K562 (cell line): ENCODE results near the gene GASK1A. TPM values are rescaled to one million over a fixed set of nuclear protein-coding genes. Genes with fewer than 3 reads are reported as not detected.
A peak's percentile ranks its signal among the peaks of the same experiment; 100 is the strongest.

ENCODE experiments used
- CHD2 ChIP-seq: IDR thresholded peaks from 2 replicates; pipeline ENCODE4 v1.6.1; 2011; ENCODE audit warnings: low read depth, low read length
- DDX20 ChIP-seq: fragments of 450-650 bp; IDR thresholded peaks from 2 replicates; pipeline ENCODE4 v1.6.1; 2016; ENCODE audit warnings: missing genetic modification characterization, low read depth, mild to moderate bottlenecking, missing compliant biosample characterization, moderate library complexity
- IRF2 ChIP-seq: sonication (generic); formaldehyde crosslinking; IDR thresholded peaks from 2 replicates; pipeline ENCODE4 v1.8.1; 2022; ENCODE audit warnings: mild to moderate bottlenecking, missing genetic modification reagents
- MAFF ChIP-seq: IDR thresholded peaks from 2 replicates; pipeline ENCODE4 v1.6.1; 2012; ENCODE audit warnings: low read length, improper control_type of control experiment
- MAFG ChIP-seq: fragments of 450-650 bp; conservative IDR thresholded peaks from 2 replicates; pipeline ENCODE4 v1.6.1; 2016; ENCODE audit warnings: missing genetic modification characterization, missing compliant biosample characterization
- POU5F1 ChIP-seq: fragments of 150-350 bp; IDR thresholded peaks from 2 replicates; pipeline ENCODE4 v1.6.1; 2014; ENCODE audit warnings: borderline replicate concordance, low read length, low read depth, mild to moderate bottlenecking; ENCODE audit not compliant: partially characterized antibody
- polyA plus RNA-seq, 8 experiments: library from polyadenylated mRNA; depleted of rRNA in 4 of 8; stranded (reverse) in 5 of 8; unstranded in 3 of 8; fragments of >200 nt; fragmentation: Nextera tagmentation in 2 of 8; fragmentation: Illumina TruSeq in 1 of 8; extraction: Ambion mirVana in 2 of 8; extraction: Trizol in 1 of 8; gene quantifications; 2 replicates each; pipeline versions ENCODE4 v1.2.1 to v1.2.3, GENCODE V29; 2011 to 2014; ENCODE audit warnings: inconsistent platforms in 1 of 8, missing spikeins in 1 of 8
- total RNA-seq, 7 experiments: library from RNA; depleted of rRNA in 6 of 7; stranded (reverse); fragments of >200 nt in 6 of 7; fragmentation: Illumina TruSeq in 2 of 7; extraction: Trizol in 2 of 7; gene quantifications; 2 replicates each; pipeline versions ENCODE4 v1.2.1 to v1.2.3, GENCODE V29; 2011 to 2021; ENCODE audit warnings: low replicate concordance in 1 of 7
- TF ChIP-seq, protein P1 (sequence below): fragments of 250-450 bp; sonication (Bioruptor Pico); IDR thresholded peaks from 2 replicates; pipeline ENCODE4 v1.4.0; 2020
- TF ChIP-seq, protein P2 (sequence below): fragments of 450-650 bp; formaldehyde crosslinking; conservative IDR thresholded peaks from 2 replicates; pipeline ENCODE4 v1.4.0; 2022; ENCODE audit warnings: mild to moderate bottlenecking, missing genetic modification characterization
- TF ChIP-seq, protein P3 (sequence below), 2 experiments: fragments of 450-650 bp; IDR thresholded peaks; 2 replicates each; pipeline ENCODE4 v1.6.1; 2018; ENCODE audit warnings: mild to moderate bottlenecking in 2 of 2, low read depth in 1 of 2; ENCODE audit not compliant: partially characterized antibody in 2 of 2
- TF ChIP-seq, protein P4 (sequence below): fragments of 250-450 bp; sonication (Bioruptor Pico); IDR thresholded peaks from 2 replicates; pipeline ENCODE4 v1.5.0; 2020; ENCODE audit warnings: mild to moderate bottlenecking, borderline replicate concordance

Gene GASK1A
- total and polyA plus RNA-seq, 9 of the 15 experiments (the other 6 are each of a cell fraction or from before 2014, with no cell fraction given) = 0.04 to 0.11 (median 0.05) TPM; not detected in 5

DNA sequence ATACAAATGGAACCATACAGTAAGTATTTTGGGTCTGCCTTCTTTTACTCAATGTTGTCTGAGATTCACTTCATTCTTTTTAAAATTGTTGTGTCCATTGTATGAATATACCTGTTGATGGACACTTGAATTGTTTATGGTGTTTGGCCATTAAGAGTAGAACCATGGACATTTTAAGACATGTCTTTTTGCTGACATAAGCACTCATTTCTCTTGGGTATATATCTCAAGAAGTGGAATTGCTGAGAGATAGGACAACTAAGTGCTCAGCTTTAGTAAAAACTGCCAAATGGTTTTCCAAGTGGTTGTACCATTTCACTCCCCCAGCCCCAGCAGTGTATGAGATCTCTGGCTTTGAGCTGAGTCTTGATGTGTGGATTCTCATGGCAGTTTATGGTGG is 98.6 kb downstream of the GASK1A start (continued):
- TF ChIP-seq, protein P1, sequence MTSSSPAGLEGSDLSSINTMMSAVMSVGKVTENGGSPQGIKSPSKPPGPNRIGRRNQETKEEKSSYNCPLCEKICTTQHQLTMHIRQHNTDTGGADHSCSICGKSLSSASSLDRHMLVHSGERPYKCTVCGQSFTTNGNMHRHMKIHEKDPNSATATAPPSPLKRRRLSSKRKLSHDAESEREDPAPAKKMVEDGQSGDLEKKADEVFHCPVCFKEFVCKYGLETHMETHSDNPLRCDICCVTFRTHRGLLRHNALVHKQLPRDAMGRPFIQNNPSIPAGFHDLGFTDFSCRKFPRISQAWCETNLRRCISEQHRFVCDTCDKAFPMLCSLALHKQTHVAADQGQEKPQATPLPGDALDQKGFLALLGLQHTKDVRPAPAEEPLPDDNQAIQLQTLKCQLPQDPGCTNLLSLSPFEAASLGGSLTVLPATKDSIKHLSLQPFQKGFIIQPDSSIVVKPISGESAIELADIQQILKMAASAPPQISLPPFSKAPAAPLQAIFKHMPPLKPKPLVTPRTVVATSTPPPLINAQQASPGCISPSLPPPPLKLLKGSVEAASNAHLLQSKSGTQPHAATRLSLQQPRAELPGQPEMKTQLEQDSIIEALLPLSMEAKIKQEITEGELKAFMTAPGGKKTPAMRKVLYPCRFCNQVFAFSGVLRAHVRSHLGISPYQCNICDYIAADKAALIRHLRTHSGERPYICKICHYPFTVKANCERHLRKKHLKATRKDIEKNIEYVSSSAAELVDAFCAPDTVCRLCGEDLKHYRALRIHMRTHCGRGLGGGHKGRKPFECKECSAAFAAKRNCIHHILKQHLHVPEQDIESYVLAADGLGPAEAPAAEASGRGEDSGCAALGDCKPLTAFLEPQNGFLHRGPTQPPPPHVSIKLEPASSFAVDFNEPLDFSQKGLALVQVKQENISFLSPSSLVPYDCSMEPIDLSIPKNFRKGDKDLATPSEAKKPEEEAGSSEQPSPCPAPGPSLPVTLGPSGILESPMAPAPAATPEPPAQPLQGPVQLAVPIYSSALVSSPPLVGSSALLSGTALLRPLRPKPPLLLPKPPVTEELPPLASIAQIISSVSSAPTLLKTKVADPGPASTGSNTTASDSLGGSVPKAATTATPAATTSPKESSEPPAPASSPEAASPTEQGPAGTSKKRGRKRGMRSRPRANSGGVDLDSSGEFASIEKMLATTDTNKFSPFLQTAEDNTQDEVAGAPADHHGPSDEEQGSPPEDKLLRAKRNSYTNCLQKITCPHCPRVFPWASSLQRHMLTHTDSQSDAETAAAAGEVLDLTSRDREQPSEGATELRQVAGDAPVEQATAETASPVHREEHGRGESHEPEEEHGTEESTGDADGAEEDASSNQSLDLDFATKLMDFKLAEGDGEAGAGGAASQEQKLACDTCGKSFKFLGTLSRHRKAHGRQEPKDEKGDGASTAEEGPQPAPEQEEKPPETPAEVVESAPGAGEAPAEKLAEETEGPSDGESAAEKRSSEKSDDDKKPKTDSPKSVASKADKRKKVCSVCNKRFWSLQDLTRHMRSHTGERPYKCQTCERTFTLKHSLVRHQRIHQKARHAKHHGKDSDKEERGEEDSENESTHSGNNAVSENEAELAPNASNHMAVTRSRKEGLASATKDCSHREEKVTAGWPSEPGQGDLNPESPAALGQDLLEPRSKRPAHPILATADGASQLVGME (CRISPR knock-in tag) = no peak
- TF ChIP-seq, protein P2, sequence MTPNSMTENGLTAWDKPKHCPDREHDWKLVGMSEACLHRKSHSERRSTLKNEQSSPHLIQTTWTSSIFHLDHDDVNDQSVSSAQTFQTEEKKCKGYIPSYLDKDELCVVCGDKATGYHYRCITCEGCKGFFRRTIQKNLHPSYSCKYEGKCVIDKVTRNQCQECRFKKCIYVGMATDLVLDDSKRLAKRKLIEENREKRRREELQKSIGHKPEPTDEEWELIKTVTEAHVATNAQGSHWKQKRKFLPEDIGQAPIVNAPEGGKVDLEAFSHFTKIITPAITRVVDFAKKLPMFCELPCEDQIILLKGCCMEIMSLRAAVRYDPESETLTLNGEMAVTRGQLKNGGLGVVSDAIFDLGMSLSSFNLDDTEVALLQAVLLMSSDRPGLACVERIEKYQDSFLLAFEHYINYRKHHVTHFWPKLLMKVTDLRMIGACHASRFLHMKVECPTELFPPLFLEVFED (CRISPR knock-in tag) = no peak
- TF ChIP-seq POU5F1 (no peak), CHD2 (no peak), IRF2 (no peak), MAFG (peak; percentile 52), MAFF (peak; percentile 74), DDX20 (tag) (no peak)
- TF ChIP-seq, protein P3, sequence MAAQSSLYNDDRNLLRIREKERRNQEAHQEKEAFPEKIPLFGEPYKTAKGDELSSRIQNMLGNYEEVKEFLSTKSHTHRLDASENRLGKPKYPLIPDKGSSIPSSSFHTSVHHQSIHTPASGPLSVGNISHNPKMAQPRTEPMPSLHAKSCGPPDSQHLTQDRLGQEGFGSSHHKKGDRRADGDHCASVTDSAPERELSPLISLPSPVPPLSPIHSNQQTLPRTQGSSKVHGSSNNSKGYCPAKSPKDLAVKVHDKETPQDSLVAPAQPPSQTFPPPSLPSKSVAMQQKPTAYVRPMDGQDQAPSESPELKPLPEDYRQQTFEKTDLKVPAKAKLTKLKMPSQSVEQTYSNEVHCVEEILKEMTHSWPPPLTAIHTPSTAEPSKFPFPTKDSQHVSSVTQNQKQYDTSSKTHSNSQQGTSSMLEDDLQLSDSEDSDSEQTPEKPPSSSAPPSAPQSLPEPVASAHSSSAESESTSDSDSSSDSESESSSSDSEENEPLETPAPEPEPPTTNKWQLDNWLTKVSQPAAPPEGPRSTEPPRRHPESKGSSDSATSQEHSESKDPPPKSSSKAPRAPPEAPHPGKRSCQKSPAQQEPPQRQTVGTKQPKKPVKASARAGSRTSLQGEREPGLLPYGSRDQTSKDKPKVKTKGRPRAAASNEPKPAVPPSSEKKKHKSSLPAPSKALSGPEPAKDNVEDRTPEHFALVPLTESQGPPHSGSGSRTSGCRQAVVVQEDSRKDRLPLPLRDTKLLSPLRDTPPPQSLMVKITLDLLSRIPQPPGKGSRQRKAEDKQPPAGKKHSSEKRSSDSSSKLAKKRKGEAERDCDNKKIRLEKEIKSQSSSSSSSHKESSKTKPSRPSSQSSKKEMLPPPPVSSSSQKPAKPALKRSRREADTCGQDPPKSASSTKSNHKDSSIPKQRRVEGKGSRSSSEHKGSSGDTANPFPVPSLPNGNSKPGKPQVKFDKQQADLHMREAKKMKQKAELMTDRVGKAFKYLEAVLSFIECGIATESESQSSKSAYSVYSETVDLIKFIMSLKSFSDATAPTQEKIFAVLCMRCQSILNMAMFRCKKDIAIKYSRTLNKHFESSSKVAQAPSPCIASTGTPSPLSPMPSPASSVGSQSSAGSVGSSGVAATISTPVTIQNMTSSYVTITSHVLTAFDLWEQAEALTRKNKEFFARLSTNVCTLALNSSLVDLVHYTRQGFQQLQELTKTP (IDR thresholded peaks at IDR 0.05; ENCODE audit: low read depth in 1 of 2, partially characterized antibody in 2 of 2) = no peak
- TF ChIP-seq, protein P4, sequence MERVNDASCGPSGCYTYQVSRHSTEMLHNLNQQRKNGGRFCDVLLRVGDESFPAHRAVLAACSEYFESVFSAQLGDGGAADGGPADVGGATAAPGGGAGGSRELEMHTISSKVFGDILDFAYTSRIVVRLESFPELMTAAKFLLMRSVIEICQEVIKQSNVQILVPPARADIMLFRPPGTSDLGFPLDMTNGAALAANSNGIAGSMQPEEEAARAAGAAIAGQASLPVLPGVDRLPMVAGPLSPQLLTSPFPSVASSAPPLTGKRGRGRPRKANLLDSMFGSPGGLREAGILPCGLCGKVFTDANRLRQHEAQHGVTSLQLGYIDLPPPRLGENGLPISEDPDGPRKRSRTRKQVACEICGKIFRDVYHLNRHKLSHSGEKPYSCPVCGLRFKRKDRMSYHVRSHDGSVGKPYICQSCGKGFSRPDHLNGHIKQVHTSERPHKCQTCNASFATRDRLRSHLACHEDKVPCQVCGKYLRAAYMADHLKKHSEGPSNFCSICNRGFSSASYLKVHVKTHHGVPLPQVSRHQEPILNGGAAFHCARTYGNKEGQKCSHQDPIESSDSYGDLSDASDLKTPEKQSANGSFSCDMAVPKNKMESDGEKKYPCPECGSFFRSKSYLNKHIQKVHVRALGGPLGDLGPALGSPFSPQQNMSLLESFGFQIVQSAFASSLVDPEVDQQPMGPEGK = no peak
